ENCODE results near the gene SON. TPM values are rescaled to one million over a fixed set of nuclear protein-coding genes. Genes with fewer than 3 reads are reported as not detected.

The SON gene
- total RNA-seq, 1 donor from 2014 or later = 329 TPM

DNA sequence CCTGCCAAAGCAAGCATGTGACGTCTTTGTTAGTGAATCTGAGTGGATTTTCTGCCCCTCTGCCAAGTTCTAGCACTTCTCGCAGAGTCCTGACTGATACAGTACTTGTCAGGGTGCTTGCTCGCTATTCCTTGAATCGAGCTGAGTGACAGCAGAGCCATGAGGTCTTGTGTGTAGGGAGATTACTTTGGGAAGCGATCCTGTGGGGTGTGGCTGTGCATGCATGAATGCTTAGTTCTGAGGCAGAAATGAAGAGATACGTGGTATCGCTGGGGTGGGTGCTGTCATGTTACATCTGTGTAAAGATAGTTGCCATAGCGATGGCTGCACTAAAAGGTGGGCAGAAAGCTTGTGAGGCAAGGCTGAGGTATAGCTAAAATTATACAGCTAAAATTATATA lies 32.0 kb upstream of the SON start:
- DNase-seq (ENCODE audit: extremely low spot score, unreplicated experiment) = no peak
- Mint-ChIP-seq H3K4me1 (ENCODE audit: unreplicated experiment) (no peaks in the 10 kb centered on the region), H3K27ac (no peak overlapping the region), H3K36me3 (peaks cover 37% of the 10 kb centered on the region), H3K4me3 (no peak overlapping the region), H3K27me3 (no peaks in the 10 kb centered on the region), H3K9me3 (no peaks in the 10 kb centered on the region)
- TF ChIP-seq, protein P1, sequence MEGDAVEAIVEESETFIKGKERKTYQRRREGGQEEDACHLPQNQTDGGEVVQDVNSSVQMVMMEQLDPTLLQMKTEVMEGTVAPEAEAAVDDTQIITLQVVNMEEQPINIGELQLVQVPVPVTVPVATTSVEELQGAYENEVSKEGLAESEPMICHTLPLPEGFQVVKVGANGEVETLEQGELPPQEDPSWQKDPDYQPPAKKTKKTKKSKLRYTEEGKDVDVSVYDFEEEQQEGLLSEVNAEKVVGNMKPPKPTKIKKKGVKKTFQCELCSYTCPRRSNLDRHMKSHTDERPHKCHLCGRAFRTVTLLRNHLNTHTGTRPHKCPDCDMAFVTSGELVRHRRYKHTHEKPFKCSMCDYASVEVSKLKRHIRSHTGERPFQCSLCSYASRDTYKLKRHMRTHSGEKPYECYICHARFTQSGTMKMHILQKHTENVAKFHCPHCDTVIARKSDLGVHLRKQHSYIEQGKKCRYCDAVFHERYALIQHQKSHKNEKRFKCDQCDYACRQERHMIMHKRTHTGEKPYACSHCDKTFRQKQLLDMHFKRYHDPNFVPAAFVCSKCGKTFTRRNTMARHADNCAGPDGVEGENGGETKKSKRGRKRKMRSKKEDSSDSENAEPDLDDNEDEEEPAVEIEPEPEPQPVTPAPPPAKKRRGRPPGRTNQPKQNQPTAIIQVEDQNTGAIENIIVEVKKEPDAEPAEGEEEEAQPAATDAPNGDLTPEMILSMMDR (conservative IDR thresholded peaks at IDR 0.05) = no peak

DNA sequence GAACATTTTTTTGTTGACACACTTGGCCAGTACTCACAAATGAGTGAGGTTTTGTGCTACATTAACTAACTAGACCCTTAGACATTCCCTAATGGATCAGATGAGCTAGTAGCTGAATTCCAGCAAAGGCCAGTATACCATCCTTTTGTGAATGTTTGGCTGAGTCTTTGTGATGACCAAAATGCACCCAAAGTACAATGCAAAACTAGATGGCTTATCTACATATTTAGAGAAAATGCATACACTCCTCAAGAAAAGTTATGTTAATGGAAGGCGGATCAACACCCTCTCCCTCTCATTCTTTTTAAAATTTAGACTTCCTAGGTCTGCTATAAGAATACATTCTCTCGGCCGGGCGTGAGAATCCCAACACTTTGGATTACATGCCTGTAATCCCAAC lies 31.2 kb upstream of the SON start:
- H3K36me3 Mint-ChIP-seq = peaks cover 38% of the 10 kb centered on the region
- no peaks in the 10 kb centered on the region for H3K27me3 Mint-ChIP-seq
- no peak for DNase-seq (ENCODE audit: extremely low spot score, unreplicated experiment)
- no peak overlapping the region for H3K4me3 Mint-ChIP-seq
- H3K27ac Mint-ChIP-seq = no peak overlapping the region
- no peaks in the 10 kb centered on the region for H3K4me1 Mint-ChIP-seq (ENCODE audit: unreplicated experiment)
- TF ChIP-seq, protein P1 (conservative IDR thresholded peaks at IDR 0.05) = no peak
- no peaks in the 10 kb centered on the region for H3K9me3 Mint-ChIP-seq

DNA sequence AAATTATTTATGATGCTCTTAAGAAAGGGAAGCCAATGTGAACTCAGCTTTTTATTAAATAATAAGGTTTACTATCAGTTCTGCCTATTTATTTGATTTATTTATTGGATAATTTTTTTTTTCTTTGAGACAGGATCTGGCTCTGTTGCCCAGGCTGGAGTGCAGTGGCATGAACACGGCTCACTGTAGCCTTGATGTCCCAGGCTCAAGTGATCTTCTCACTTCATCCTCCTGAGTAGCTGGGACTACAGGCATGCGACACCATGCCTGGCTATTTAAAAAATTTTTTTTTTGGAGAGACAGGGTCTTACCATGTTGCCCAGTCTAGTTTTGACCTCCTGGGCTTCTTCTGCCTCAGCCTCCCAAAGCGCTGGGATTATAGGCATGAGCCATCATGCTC lies 30.4 kb upstream of the SON start:
- Mint-ChIP-seq H3K4me3 (no peak overlapping the region), H3K27me3 (no peaks in the 10 kb centered on the region), H3K27ac (no peak overlapping the region), H3K9me3 (no peaks in the 10 kb centered on the region), H3K4me1 (ENCODE audit: unreplicated experiment) (no peaks in the 10 kb centered on the region), H3K36me3 (peaks cover 38% of the 10 kb centered on the region)
- DNase-seq (ENCODE audit: extremely low spot score, unreplicated experiment) = no peak
- TF ChIP-seq, protein P1 (conservative IDR thresholded peaks at IDR 0.05) = no peak

DNA sequence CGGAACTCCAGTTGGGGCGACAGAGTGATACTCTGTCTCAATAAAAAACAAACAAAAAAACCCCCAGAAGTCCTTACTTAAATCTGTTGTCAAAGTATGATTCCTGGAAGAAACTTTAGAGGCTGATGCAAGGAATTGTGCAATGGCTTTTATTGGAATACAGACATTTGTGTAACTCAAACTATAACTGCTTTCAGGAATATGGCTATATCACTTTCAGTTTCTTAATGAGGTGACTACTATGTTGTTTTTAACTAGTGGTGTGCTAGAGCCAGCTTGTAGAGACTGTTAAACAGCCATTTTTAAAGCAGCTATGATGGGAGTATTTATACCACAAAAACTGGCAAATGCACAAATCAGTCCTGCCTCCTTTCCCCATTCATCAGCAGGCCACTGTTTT lies 28.6 kb upstream of the SON start:
- Mint-ChIP-seq H3K4me1 (ENCODE audit: unreplicated experiment) (no peaks in the 10 kb centered on the region), H3K27me3 (no peaks in the 10 kb centered on the region), H3K4me3 (no peak overlapping the region), H3K9me3 (no peaks in the 10 kb centered on the region), H3K36me3 (peaks cover 38% of the 10 kb centered on the region), H3K27ac (no peak overlapping the region)
- TF ChIP-seq, protein P1 (conservative IDR thresholded peaks at IDR 0.05) = no peak
- no peak for DNase-seq (ENCODE audit: extremely low spot score, unreplicated experiment)

DNA sequence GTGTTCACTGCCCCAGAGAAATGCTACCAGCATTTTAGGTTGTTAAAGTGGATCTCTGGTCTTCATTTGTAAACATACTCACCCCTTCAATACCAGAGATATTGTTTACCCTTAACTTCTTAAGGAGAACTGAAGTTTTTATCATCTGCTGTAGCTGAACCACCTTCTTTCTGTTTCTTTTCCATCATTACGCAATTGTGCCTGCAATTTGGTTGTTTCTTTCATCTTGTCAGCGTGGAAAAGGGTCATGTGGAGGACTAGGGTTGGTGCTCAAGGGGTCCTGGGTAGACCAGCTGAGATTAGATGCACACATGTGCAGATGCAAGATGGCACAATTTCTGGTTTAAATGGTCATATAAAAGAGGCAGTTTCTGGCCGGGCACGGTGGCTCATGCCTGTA lies 23.9 kb upstream of the SON start:
- Mint-ChIP-seq H3K4me1 (ENCODE audit: unreplicated experiment) (no peaks in the 10 kb centered on the region), H3K27me3 (no peaks in the 10 kb centered on the region), H3K4me3 (no peak overlapping the region), H3K27ac (no peak overlapping the region), H3K9me3 (no peaks in the 10 kb centered on the region), H3K36me3 (peaks cover 34% of the 10 kb centered on the region)
- no peak for DNase-seq (ENCODE audit: extremely low spot score, unreplicated experiment)
- TF ChIP-seq, protein P1 (conservative IDR thresholded peaks at IDR 0.05) = no peak
